Uterus (tissue), 2 donors: ENCODE measurements around the gene TTC34.
"Not testable (repeated sequence)": the region's sequence is repeated elsewhere in the genome, so short reads cannot be mapped to it uniquely, and the experiment has no call there.

Source experiments
- CTCF ChIP-seq, 4 experiments: fragments of 200-600 bp in 2 of 4; fragments of 450-650 bp in 2 of 4; sonication (generic) in 2 of 4; IDR thresholded peaks; one replicate each; pipeline ENCODE4 v1.5.1; 2016 to 2019; ENCODE audit warnings: antibody characterized with exemption in 4 of 4, mild to moderate bottlenecking in 2 of 4, moderate library complexity in 1 of 4
- POLR2A ChIP-seq, 2 donors: fragments of 450-650 bp; IDR thresholded peaks; one replicate each; pipeline ENCODE4 v1.6.1; 2016; ENCODE audit warnings: antibody characterized with exemption in 2 of 2, mild to moderate bottlenecking in 1 of 2, moderate library complexity in 1 of 2

DNA sequence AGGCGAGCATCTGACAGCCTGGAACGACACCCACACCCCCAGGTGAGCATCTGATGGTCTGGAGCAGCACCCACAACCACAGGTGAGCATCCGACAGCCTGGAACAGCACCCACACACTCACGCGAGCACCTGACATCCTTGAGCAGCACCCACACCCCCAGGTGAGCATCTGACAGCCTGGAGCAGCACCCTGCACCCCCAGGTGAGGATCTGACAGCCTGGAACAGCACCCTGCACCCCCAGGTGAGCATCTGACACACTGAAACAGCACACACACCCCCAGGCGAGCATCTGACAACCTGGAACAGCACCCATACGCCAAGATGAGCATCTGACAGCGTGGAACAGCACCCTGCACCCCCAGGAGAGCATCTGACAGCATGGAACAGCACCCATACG, 106.7 kb downstream of the TTC34 start:
- not testable (repeated sequence) for TF ChIP-seq CTCF, POLR2A (IDR thresholded peaks at IDR 0.05)
